Astrocyte of the cerebellum (primary cell): ENCODE results near the gene MAS1L.

Experiments
- DNase-seq: peaks from one replicate; pipeline ENCODE4 v3.0.0-alpha.2; 2011; ENCODE audit warnings: low read depth
- H3K4me3 ChIP-seq: 2 replicates; pipeline ENCODE4 v1.5.1; 2011; ENCODE audit warnings: mild to moderate bottlenecking, low read depth, low read length, moderate library complexity
- CTCF ChIP-seq: IDR thresholded peaks from 2 replicates; pipeline ENCODE4 v1.5.1; 2012; ENCODE audit warnings: low read length, low read depth, moderate library complexity, mild to moderate bottlenecking; ENCODE audit errors: missing control alignments
- in situ Hi-C: cut with HindIII; loops from 2 replicates; pipeline ENCODE4 v1.10.0; 2017; ENCODE audit warnings: low sequenced_read_pairs

MAS1L gene

DNA sequence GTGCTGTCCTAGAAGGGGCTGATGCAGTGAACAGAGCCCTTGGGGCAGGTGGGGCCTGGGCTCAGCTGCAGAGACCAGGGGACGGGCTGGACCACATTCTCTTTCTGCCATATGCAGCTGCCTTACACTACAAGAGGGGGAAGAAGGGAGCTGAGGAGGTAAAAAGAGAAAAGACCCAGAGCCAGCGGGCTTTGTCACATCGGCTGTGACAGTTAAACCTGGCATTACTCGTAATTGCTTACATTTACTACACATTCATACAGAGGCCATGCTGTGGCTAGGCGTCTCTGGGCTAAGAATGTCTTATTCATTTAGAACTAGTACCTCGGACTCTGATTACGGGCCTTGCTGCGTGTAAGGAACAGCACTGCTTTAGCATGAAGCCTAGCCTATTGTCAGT, 12.8 kb upstream of the MAS1L start:
- in situ Hi-C loops = no loop called here
- DNase-seq = no peak

GRCh38 chr6:29499704-29500103, 11.9 kb upstream of the MAS1L start:
- TF ChIP-seq CTCF = no peak
- H3K4me3 ChIP-seq = no peak overlapping the region
- no peak for DNase-seq
- in situ Hi-C loops = no loop called here

More for the DNA sequence above, 12.8 kb upstream of the MAS1L start:
- H3K4me3 ChIP-seq = no peak overlapping the region
- no peak for TF ChIP-seq CTCF

DNA sequence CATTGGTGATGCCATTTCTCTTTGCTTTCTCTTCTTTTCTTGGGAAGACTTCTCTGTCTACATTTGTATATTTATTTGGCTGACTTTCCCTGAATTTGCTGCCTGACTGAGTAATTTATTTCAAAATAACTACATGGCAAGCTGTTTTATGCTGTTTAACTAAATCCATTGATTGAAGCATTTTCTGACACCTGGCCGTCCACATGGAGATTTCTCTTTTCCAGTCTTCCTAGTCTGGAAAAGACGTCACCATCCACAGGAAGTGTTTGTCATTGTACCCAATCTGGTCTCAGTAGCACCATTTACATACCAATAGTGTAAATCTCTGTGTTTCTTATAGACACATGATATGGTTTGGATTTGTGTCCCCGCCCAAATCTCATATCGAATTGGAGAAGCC, 9.2 kb upstream of the MAS1L start:
- in situ Hi-C loops = no loop called here
- no peak overlapping the region for H3K4me3 ChIP-seq
- TF ChIP-seq CTCF = no peak
- DNase-seq = no peak

DNA sequence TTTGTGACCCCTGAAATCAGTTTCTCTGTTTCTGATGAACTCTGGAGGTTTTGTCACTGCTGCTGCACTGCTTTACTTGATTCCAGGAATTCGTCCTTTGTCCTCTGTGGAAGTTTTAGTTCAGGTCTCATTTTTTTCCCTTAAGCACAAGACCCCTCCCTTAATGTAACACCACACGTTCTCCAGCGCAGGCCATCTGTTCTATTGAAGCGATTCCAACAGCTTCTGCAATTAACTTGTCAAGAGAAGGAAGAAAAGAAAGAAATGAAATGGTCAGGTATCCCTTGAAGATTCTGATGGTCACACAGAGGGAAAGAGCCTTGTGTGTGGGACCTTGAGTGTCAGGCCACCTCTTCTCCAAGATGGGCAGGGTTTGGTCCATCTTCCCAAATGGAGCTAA, 7.8 kb upstream of the MAS1L start:
- in situ Hi-C loops = no loop called here
- no peak overlapping the region for H3K4me3 ChIP-seq
- TF ChIP-seq CTCF = no peak
- no peak for DNase-seq

- in situ Hi-C loops = loop anchor here (5.0 kb wide), 1 partner anchor 62 kb away; no protein-coding TSS in a partner anchor
- no peak for TF ChIP-seq CTCF
Observed at GRCh38 chr6:29494131-29494530, 6.4 kb upstream of the MAS1L start.

GRCh38 chr6:29493261-29493660, 5.5 kb upstream of the MAS1L start:
- DNase-seq = no peak
- no peak overlapping the region for H3K4me3 ChIP-seq
- no peak for TF ChIP-seq CTCF
- in situ Hi-C loops = loop anchor here (5.0 kb wide), 1 partner anchor 61 kb away; no protein-coding TSS in a partner anchor

More at GRCh38 chr6:29494131-29494530, 6.4 kb upstream of the MAS1L start:
- no peak for DNase-seq
- H3K4me3 ChIP-seq = no peak overlapping the region

GRCh38 chr6:29491574-29491973, 3.8 kb upstream of the MAS1L start:
- DNase-seq = no peak
- in situ Hi-C loops = loop anchor here (5.0 kb wide), 1 partner anchor 59 kb away; no protein-coding TSS in a partner anchor
- TF ChIP-seq CTCF = no peak
- H3K4me3 ChIP-seq = no peak overlapping the region
